GM19468 (cell line): Measurements from ENCODE around the gene GPAM.

Experiments
- ATAC-seq: cut with Tn5 transposase; IDR thresholded peaks from one replicate; pipeline ENCODE4 v1.9.1; 2021; ENCODE audit warnings: mild to moderate bottlenecking, moderate library complexity, moderate number of reproducible peaks; ENCODE audit not compliant: unreplicated experiment; ENCODE audit errors: extremely low read depth

Gene GPAM

GRCh38 chr10:112189465-112189864 is 5.9 kb upstream of the GPAM start:
- ATAC-seq = no peak

GRCh38 chr10:112187527-112187926 is 4.0 kb upstream of the GPAM start:
- no peak for ATAC-seq

GRCh38 chr10:112185959-112186358 is 2.4 kb upstream of the GPAM start:
- no peak for ATAC-seq

DNA sequence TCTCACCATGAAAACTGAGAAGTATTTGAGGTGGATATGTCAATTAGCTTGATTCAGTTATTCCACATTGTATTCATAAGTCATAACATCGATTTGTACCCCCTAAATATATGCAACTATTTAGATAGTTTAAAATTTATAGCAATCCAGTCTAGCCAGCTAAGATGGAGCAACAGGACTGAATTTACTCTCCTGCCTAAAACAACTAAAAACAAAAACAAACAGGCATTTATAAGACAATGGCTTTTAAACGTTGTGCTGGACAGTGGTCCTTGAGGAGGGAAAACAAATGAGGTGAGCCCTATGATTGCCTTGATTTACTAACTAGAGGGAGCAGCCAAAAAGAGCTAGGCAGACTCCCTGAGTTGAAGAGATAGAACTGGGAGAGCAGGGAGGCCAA is 814 bp upstream of the GPAM start:
- ATAC-seq = no peak

DNA sequence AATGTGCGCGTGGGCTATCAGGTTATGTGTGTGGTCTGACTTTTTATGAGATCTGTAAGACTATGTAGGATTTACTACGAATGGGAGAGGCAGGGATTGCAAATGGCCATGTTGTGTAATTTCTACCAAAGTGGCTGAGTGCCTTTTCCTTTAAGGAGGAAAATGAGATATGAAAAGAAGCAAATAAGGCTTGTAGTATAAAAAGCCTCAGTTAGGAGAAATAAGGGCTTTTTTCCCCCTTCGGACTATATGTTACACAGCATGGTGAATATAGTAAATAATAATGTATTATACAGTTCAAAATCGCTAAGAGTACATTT is 447 bp upstream of the GPAM start:
- no peak for ATAC-seq

- no peak for ATAC-seq
These were observed 709 bp downstream of the GPAM start for GRCh38 chr10:112182784-112183328.

DNA sequence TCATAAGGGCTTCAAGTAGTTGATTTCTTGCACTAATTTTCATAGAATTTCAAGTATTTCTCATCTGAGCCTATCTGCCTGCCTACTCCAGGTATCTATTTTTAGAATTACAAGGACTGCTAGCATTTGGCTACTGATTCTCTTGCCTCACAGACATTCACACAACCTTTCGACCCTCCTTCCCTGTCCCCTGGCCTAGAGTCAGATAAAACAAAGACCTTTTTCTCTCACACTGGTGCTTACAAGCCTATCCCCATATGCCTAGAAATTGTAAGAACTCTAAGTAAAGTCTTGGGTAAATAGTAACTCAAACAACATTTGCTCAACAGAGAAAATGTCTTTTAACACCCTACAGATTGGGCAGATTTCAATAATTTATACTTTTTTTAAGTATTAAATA is 6.3 kb downstream of the GPAM start:
- no peak for ATAC-seq

- no peak for ATAC-seq
These were observed 7.0 kb downstream of the GPAM start for GRCh38 chr10:112176543-112176942.

DNA sequence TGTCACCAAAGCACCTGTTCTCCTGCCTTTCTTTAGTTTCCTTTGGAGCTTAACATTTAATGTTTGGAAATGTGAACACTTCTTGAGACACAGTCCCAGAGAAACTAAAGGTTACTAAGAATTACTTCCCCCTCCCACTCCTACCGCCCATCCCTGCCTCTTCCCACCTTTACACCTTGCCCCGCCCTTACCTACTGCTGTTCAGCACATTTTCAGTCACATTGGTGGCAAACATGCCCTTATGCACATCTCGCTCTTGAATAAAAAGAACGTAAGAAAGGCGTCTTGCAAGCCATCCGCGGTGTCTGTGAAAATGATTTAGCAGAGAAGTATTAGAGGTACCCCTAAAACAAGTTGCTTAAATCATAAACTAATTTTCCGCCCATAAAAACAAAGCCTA is 8.2 kb downstream of the GPAM start:
- no peak for ATAC-seq

GRCh38 chr10:112173206-112173605 is 10.4 kb downstream of the GPAM start:
- no peak for ATAC-seq

- ATAC-seq = no peak
These were observed 14.8 kb downstream of the GPAM start for GRCh38 chr10:112168733-112169132.

GRCh38 chr10:112166800-112167199 is 16.8 kb downstream of the GPAM start:
- no peak for ATAC-seq

- ATAC-seq = no peak
These were observed 21.6 kb downstream of the GPAM start for GRCh38 chr10:112161757-112162518.

GRCh38 chr10:112160834-112161233 is 22.7 kb downstream of the GPAM start:
- ATAC-seq = no peak

- no peak for ATAC-seq
These were observed 24.1 kb downstream of the GPAM start for GRCh38 chr10:112159469-112159868.

DNA sequence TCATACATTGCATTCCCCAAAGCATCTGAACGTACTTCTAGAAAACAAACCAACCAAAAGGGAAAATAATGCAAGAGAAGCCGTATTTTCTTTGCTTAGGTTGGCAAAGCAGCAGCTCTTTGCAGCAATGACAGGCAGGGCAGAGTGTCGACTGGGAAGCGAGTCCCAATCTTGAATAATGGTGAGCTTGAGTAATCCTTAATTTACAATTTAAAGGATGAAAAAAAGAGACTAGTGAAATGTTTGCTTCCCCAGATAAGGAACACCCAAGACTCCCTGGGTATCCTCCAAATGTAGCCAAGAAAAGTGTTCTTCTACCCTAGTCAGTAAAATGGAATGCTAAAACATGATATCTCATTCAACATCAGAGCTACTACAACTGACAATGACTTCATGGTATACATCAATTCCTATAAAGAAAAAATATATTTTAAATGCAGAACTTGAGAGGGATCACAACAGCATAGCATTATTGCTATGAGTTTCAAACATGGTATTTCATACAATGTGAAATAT is 32.0 kb downstream of the GPAM start:
- ATAC-seq = no peak

- ATAC-seq = no peak
These were observed 35.2 kb downstream of the GPAM start for GRCh38 chr10:112148331-112148730.

GRCh38 chr10:112146799-112147198 is 36.8 kb downstream of the GPAM start:
- ATAC-seq = no peak

GRCh38 chr10:112145263-112145662 is 38.3 kb downstream of the GPAM start:
- ATAC-seq = no peak

DNA sequence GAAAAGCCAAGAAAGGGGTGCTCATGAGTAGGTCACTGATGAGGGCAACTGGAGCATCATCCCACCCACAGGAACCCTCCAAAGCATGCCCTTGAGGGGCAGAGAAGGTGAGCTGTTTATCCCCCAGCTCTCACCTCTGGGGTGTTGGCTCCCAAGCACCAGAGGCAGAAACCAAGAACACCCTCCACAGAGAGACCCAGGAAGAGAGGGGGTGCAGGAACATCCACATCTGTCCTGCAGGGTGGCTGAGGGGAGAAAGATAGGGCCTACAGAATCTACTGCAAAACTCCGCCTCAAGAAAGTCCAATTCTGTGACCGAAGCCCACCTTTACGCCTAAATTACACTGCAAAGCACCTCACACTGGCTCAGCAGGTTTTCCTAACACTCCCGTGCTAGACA is 40.1 kb downstream of the GPAM start:
- no peak for ATAC-seq

GRCh38 chr10:112141292-112141691 is 42.3 kb downstream of the GPAM start:
- no peak for ATAC-seq
